Muscle of arm (tissue), 12 donors: ENCODE measurements around the gene HLA-DPA1. TPM values are rescaled to one million over a fixed set of nuclear protein-coding genes. Genes with fewer than 3 reads are reported as not detected.

ENCODE experiments used
- DNase-seq: peaks from one replicate; pipeline ENCODE4 v3.0.0-alpha.2; 2013
- polyA plus RNA-seq, 12 donors: library from polyadenylated mRNA; unstranded; fragments of 120-200 nt; gene quantifications; one replicate each; pipeline ENCODE4 v1.2.1, GENCODE V29; 2013; ENCODE audit not compliant: insufficient read length in 12 of 12

The HLA-DPA1 gene
- polyA plus RNA-seq, 12 donors, result 7.6 to 44.7 (median 13.9) TPM; not detected in 1

- DNase-seq, result no peak
Measured at GRCh38 chr6:33091957-33092356, 18.5 kb upstream of the HLA-DPA1 start.

DNA sequence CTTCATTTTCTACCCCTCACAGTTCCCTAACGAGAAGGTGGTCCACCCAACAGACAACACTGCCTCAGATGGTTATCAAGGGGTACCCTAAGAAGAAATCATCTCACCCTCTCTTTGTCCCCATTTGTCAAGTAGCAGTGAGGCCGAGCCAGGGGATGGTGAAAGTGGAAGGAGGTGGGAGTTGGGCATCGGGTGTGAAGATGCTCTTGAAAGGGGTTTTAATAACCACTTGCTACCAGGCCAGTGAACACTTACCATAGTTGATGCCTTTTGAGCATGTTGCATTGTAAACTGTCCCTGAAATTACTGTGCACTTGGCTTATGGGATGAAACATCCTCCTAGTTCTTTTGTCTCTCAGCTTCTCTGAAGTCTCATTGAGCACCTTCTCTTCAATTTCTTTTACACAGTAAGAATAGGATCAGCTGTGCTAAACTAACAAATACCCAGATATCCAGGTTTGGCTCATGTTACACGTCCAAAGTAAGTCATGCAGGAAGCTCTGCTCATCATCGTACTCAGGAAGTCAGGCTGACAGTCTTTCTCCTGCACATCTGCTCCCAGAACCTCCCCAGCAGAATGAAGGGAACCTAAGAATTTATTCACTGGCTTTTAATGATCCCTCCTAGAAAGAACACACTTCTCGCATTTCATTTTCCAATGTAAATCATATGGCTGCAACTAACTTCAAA, 15.6 kb upstream of the HLA-DPA1 start:
- DNase-seq, result no peak

GRCh38 chr6:33088258-33088930, 14.9 kb upstream of the HLA-DPA1 start:
- no peak for DNase-seq

DNA sequence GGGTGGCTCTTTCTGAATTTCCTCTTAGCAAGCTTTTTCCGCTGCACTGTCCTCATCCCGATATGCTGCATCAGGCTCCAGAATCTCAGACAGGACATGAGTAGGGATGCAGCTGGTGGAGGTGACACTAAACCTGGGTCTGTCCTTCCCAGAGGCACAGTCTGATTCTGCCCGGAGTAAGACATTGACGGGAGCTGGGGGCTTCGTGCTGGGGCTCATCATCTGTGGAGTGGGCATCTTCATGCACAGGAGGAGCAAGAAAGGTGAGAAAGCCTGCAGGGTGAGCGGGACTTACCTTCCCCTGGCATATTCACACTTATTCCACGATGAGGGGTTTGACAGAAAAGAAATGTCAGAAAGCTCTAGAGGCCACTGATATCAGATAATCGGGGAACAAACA, 12.2 kb upstream of the HLA-DPA1 start:
- DNase-seq, result no peak

DNA sequence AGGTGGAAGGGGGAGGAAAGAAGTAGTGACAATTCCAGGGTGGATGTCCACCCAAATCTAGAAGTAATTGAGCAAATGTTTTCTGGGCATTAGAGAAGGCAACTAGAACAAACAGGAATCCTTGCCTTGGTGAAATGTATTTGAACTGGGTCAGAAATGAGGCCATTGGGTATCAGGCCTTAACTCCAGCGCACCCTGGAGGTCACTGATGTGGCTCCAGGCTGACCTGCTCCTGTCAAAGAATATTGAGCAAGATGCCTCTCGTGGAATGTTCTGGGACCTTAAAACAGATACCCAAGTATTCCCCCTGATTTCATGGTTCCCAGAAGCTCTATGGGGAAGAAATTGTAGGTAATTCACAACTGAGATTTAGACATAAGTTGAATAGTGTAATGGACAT, 9.3 kb upstream of the HLA-DPA1 start:
- DNase-seq, result peak; percentile 50

- DNase-seq, result no peak
Measured at GRCh38 chr6:33081098-33081824, 7.8 kb upstream of the HLA-DPA1 start.

DNA sequence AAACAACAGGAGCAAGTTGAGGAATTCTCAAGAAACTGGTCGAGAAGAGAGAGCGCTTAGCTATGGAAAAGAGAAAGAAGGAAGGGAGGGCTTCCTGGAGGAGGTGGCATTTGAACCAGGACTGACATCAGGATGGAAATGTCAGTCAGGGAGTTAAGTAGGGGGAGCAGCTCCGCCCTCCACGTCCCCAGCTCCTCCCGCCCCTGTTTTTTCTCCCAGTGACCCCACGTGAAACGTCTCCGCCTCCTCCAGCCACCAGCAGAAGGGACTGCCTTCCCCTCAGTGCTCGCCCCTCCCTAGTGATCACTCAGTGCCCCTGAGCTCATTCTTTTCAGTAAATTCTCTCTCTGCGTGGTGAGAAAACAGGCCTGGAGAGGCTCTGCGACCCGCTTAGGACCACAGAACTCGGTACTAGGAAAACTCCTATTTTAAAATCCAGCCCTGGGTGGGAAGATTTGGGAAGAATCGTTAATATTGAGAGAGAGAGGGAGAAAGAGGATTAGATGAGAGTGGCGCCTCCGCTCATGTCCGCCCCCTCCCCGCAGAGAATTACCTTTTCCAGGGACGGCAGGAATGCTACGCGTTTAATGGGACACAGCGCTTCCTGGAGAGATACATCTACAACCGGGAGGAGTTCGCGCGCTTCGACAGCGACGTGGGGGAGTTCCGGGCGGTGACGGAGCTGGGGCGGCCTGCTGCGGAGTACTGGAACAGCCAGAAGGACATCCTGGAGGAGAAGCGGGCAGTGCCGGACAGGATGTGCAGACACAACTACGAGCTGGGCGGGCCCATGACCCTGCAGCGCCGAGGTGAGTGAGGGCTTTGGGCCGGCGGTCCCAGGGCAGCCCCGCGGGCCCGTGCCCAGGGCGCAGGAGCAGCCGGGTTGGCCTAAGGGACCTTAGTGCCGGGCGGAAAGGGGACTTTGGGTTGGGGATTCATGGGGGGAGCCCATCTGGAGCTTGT, 7.0 kb upstream of the HLA-DPA1 start:
- DNase-seq, result peak; percentile 55

DNA sequence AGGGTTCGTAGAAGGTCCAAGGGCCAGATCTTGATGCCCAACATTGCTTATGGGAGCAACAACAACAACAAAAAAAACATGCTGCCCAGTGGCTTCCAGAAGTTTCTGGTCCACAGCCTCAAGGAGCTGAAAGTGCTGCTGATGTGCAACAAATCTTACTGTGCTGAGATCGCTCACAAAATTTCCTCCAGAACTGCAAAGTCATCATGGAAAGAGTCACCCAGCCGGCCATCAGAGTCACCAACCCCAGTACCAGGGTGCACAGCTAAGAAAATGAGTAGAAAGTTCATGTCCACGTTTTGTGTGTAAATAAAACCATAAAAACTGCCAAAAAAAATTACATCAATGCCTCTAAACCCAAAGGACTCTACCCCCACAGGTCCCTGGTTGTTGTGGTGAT, 6.1 kb upstream of the HLA-DPA1 start:
- no peak for DNase-seq

DNA sequence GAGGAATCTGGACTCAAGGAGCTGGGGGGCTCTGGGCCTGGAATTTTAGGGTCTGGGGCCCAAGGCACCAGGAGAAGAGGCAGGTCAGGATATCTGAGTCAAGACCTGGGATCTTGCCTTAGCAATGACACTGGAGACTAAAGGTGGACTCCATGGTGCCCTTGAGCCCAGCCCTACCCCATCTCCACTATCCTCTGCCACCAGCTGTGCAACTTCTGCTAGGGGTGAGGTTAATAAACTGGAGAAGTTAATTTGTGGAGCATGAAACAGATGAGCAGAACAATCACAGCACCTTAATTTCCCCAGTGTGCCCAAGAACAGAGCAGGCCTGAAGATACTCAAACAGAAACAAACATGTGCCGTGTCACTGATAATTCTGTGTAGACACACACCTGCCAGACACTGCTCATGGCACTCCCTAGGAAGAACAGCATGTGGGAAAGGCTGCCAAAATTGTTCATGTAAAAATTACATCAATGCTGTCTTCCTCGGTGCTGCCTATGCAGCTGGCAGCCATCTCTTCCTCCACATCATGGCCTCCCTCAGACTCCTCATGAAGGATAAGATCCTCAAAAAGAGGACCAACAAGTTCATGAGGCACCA, 5.6 kb upstream of the HLA-DPA1 start:
- no peak for DNase-seq

GRCh38 chr6:33078442-33078841, 5.0 kb upstream of the HLA-DPA1 start:
- DNase-seq, result no peak

DNA sequence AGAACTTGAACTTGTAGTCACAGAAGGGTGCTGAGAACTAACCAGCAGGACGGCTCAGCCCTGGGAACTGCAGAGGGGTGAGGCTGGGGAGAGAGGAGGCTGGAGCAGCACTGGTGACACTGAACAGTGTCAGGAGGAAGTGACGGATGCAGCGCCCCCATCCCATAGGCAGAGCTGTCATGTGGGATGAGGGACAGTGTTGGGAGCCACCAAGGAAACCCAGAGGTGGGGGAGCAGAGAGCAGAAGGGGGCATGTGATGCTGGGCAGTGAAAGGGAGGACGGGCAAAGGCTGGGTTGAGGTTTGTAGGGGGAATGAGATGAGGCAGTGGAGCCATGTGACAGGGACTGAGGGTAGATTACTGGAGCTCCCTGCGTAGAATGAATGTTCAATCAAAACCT, 4.5 kb upstream of the HLA-DPA1 start:
- DNase-seq, result no peak

DNA sequence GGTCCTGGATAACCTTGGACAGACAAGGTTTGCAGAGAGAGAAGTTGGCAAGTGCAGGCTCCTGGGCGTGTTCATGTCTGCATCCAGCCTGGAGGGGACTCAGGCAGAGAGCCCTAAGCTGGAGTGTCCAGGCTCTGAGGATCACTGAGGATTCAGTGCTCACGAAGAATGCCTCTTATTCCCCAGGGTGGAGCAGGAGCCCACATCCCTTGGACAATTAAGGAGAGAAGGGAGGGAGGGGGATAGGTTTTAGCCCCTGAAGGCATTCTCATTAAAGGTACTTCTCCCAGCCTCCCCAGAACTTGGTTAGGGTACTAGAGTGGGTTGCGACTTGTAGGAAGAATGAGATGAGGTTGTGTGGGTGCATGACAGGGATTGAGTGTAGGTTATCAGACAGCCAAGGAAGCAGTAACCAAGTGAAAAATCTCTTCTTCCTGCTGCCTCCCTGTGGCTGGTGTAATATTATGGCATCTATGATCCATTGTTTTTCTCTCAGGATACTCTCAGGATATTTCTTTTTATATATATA, 3.0 kb upstream of the HLA-DPA1 start:
- no peak for DNase-seq

DNA sequence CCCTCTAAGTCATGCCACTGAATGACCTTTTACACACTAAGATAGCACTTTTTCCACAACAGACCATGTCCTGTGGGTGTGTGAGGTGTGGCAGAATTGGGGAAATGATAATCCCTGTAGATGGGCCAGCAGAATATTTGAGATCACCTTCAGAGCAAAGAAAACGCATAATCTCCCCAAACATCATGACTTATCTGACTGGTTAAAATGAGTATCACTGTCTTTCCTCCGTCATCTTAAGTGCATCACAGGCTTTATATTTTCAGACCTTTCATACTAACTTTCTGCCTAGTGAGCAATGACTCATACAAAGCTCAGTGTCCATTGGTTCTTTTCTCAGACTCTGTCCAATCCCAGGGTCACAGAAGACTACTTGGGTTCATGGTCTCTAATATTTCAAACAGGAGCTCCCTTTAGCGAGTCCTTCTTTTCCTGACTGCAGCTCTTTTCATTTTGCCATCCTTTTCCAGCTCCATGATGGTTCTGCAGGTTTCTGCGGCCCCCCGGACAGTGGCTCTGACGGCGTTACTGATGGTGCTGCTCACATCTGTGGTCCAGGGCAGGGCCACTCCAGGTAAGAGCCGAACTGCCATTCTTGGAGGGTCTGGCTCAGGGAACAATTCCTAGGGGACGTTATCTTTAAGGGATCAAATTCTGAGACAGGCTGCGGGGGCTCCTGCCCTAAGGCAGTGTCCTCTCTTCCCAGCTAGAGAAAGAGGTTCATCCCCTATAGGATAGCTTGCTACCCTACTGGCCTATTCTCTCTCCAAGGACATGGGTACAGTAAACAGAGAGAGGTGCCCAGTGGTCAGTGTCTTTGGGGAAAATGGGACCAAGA, 2.3 kb upstream of the HLA-DPA1 start, which contains the start of gene HLA-DPB1:
HLA-DPB1 (plus strand) TSS at position 423 of the 838 bp plus-strand sequence; CDS start at position 475, 52 bp downstream.
- peak; percentile 49 for DNase-seq

GRCh38 chr6:33075208-33075567, 1.7 kb upstream of the HLA-DPA1 start:
- DNase-seq, result no peak

DNA sequence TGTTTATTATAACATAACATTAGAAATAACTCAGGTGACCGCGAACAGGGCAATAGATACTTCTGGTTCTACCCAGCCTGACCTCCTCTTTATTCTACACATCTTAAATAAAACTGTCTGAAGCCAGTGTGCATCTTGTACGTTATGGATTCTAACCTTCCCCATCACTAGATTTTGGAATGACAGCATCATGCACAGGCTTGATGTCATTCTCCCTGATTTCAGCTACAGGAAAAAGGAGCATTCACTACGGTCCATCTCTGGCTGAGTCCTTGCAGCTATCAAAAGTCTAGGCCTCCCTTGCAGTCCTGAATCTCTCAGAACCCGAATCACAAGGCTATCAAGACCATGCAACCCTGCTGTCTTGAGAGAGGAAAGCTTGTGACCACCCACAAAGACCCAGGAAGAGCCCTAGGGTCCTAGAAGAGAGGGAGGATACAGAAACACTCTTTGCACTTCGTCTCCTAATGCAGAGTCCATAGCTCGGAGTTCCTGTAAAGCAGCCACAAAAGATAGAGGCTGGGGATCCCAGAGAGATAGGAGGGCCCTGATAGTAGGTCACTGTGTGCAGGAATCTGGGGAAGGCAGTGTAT, 845 bp downstream of the HLA-DPA1 start:
- no peak for DNase-seq

DNA sequence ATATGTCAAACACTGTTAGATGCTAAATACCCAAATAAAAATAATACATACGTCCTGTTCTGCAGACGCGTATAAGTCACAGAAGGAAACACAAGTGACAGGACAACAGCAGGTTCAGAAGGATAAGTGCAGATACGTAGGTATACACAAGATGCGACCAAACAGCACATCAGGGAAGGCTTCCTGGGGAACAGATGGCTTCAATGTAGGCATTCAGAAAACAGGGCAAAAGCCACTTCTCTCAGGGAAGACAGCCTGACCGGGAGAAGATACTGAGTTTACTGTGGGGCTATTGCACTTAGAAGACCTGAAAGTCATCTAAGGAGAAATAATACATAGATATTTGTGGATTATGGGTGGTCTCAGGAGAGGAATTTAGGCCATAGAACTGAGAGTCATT, 1.9 kb downstream of the HLA-DPA1 start:
- DNase-seq, result no peak

GRCh38 chr6:33070909-33071308, 2.5 kb downstream of the HLA-DPA1 start:
- no peak for DNase-seq

- DNase-seq, result no peak
Measured at GRCh38 chr6:33069021-33069738, 4.3 kb downstream of the HLA-DPA1 start.
